ENCODE results near the gene PODNL1. TPM values are rescaled to one million over a fixed set of nuclear protein-coding genes. Genes with fewer than 3 reads are reported as not detected.
"Not testable (repeated sequence)": the region's sequence is repeated elsewhere in the genome, so short reads cannot be mapped to it uniquely, and the experiment has no call there.

PODNL1 gene
- total RNA-seq, 2 donors from 2014 or later, result 0.81 TPM; not detected in 1

DNA sequence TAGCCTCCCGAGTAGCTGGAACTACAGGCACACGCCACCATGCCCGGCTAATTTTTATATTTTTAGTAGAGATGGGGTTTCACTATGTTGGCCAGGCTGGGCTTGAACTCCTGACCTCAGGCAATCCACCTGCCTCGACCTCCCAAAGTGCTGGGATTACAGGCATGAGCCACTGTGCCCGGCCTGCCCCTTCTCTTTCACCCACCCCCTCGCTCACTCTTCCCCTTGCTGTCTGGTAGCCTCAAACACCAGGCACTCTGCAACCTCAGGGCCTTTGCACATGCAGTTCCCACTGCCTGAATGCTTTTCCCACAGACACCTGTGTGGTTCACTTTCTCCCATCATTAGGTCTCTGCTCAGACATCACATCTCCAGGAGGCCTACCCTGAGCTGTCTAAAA lies 16.1 kb downstream of the PODNL1 start:
- peaks cover 12 to 31% of the 10 kb centered on the region in 2 donors for H3K36me3 Mint-ChIP-seq (ENCODE audit: insufficient read depth in 2 of 2)

DNA sequence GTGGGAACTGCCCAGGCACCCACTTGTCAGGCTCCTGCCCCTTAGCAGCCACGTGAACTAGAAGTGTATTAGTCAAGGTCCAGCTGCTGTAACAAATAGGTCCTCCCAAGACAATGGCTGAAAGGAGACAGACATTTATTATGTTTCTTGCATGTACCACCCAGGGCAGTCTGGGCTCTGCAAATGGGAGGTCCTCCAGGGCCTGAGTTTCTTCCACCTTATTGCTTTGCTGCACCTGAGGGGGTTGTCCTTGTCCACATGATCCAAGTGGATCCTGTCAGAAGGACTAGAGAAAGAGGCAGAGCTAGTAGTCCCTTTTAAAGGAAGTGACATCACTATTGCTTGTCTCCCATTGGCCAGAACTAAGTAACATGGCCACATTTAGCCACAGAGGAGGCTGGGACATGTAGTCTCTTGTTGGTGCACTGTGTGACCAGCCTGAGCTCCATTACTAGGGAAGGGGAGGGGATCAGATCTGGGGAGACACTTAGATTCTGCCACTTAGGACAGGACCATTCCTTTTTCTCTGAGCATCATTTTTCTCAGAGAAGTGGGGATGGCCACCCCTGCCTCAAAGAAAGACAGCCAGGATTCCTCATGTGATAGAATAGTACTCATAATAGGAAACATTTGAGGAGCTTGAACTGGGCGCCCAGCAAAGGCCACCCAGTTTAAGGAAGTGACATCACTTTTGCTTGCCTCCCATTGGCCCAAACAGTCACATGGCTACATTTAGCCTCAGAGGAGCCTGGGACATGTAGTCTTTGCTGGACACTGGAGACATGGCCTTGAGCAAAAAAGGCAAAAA lies 17.1 kb downstream of the PODNL1 start:
- H3K27me3 Mint-ChIP-seq (ENCODE audit: low read depth), result no peaks in the 10 kb centered on the region
- H3K27ac Mint-ChIP-seq, result no peak overlapping the region
- peaks cover 0 to 3% of the 10 kb centered on the region in 2 donors for H3K9me3 Mint-ChIP-seq
- DNase-seq (peak; percentile 38 to 49), ATAC-seq (replicated peaks in 1 of 2) (peak; percentile 90 to 91)
- peaks cover 12 to 31% of the 10 kb centered on the region in 2 donors for H3K36me3 Mint-ChIP-seq (ENCODE audit: insufficient read depth in 2 of 2)
- no peak overlapping the region for H3K4me3 Mint-ChIP-seq
- peaks cover 4% of the 10 kb centered on the region for H3K4me1 Mint-ChIP-seq (ENCODE audit: low read depth)

More for the DNA sequence above, 16.1 kb downstream of the PODNL1 start:
- not testable (repeated sequence) for H3K27me3 Mint-ChIP-seq (ENCODE audit: low read depth); H3K9me3 Mint-ChIP-seq; H3K27ac Mint-ChIP-seq; DNase-seq; ATAC-seq (replicated peaks in 1 of 2); H3K4me3 Mint-ChIP-seq; H3K4me1 Mint-ChIP-seq (ENCODE audit: low read depth)

DNA sequence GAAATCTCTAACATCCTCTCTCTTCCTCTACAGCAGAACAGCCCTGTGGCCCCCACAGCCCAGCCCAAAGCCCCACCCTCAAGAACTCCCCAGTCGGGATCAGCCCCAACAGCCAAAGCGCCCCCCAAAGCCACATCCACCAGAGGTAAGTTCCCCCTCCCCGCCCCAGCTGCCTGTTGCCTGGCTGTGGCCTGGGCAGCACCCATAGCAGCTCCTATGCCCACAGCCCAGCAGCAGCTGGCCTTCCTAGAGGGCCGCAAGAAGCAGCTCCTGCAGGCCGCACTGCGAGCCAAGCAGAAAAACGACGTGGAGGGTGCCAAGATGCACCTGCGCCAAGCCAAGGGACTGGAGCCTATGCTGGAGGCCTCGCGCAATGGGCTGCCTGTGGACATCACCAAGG lies 17.7 kb downstream of the PODNL1 start:
- H3K36me3 Mint-ChIP-seq (ENCODE audit: insufficient read depth in 2 of 2), result peaks cover 10 to 31% of the 10 kb centered on the region in 2 donors
- H3K27me3 Mint-ChIP-seq (ENCODE audit: low read depth), result no peaks in the 10 kb centered on the region
- H3K27ac Mint-ChIP-seq, result no peak overlapping the region
- ATAC-seq (replicated peaks in 1 of 2) (no peak), DNase-seq (no peak)
- no peak overlapping the region for H3K4me3 Mint-ChIP-seq
- peaks cover 0 to 3% of the 10 kb centered on the region in 2 donors for H3K9me3 Mint-ChIP-seq
- H3K4me1 Mint-ChIP-seq (ENCODE audit: low read depth), result peaks cover 4% of the 10 kb centered on the region

DNA sequence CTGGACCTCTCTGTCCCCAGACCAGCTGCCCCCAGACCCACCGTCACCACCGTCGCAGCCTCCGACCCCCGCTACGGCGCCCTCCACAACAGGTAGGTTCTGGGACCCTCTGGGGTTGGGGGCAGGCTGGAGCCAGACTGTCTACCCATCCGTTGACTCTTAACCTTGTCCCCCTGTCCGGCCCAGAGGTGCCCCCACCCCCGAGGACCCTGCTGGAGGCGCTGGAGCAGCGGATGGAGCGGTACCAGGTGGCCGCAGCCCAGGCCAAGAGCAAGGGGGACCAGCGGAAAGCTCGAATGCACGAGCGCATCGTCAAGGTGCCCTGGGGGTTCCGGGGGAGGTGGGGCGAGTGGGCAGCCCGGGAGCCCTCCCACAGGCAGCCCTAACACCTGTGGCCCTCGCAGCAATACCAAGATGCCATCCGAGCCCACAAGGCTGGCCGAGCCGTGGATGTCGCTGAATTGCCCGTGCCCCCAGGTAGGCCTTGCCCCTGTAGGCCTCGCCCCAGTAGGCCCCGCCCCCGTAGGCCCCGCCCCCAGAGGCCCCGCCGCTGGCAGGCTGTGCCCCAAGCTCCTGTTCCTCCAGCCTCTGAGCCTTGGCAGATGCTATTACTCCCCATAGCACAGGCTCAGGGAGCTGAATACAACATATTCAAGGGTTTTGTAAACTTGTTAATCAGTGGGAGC lies 19.3 kb downstream of the PODNL1 start:
- Mint-ChIP-seq H3K4me1 (ENCODE audit: low read depth) (peaks cover 4% of the 10 kb centered on the region), H3K27ac (no peak overlapping the region)

DNA sequence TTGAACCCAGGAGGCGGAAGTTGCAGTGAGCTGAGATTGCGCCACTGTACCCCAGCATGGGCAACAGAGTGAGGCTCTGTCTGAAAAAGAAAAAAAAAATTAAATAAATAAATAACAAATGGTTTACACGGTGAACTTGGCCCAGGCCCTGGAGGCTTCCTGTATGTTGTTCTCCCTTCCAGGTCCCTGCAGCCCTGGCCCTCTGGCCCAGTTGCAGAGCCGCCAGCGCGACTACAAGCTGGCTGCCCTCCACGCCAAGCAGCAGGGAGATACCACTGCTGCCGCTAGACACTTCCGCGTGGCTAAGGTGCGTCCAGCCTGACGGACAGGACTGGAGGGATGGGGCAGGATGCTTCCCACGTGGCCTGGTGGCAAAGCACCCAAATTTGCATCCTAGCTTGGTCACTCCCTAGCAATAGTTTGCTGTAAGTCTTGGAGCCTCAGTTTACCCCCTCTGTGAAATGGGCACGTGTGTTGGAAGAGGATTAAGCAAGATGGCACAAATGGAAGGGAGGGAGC lies 20.3 kb downstream of the PODNL1 start:
- H3K27ac Mint-ChIP-seq, result no peak overlapping the region
- no peaks in the 10 kb centered on the region for H3K27me3 Mint-ChIP-seq (ENCODE audit: low read depth)
- H3K36me3 Mint-ChIP-seq (ENCODE audit: insufficient read depth in 2 of 2), result peaks cover 9 to 25% of the 10 kb centered on the region in 2 donors
- peaks cover 0 to 3% of the 10 kb centered on the region in 2 donors for H3K9me3 Mint-ChIP-seq
- ATAC-seq (replicated peaks in 1 of 2) (no peak), DNase-seq (no peak)
- H3K4me1 Mint-ChIP-seq (ENCODE audit: low read depth), result peaks cover 4% of the 10 kb centered on the region
- no peak overlapping the region for H3K4me3 Mint-ChIP-seq

More for the DNA sequence above, 19.3 kb downstream of the PODNL1 start:
- ATAC-seq (replicated peaks in 1 of 2) (no peak), DNase-seq (no peak)
- H3K36me3 Mint-ChIP-seq (ENCODE audit: insufficient read depth in 2 of 2), result peaks cover 10 to 29% of the 10 kb centered on the region in 2 donors
- no peak overlapping the region for H3K4me3 Mint-ChIP-seq
- H3K27me3 Mint-ChIP-seq (ENCODE audit: low read depth), result no peaks in the 10 kb centered on the region
- H3K9me3 Mint-ChIP-seq, result peaks cover 0 to 3% of the 10 kb centered on the region in 2 donors

DNA sequence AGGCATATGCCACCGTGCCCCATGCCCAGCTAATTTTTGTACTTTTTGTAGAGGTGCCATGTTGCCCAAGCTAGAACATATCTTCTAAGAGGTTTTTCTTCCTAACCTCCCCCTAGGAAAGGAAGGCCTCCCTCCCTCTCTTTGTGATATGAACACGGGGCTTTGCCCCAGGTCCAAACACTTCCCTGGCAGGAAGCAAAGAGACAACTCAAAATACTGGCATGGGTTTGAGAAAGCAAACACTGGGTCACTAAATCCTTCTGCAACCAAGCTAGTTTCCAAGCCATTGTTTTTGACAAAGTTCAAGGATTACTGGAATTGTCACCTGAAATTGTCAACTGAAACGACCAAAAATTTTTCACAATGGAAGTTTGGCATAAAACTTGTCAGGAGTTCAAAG lies 23.4 kb downstream of the PODNL1 start:
- H3K27ac Mint-ChIP-seq, result no peak overlapping the region
- H3K4me1 Mint-ChIP-seq (ENCODE audit: low read depth), result no peaks in the 10 kb centered on the region
- no peak for ATAC-seq (replicated peaks in 1 of 2)
- no peak overlapping the region for H3K4me3 Mint-ChIP-seq
- no peak for DNase-seq
- H3K27me3 Mint-ChIP-seq (ENCODE audit: low read depth), result no peaks in the 10 kb centered on the region
- no peaks in the 10 kb centered on the region for H3K9me3 Mint-ChIP-seq
- H3K36me3 Mint-ChIP-seq (ENCODE audit: insufficient read depth in 2 of 2), result peaks cover 2 to 6% of the 10 kb centered on the region in 2 donors

DNA sequence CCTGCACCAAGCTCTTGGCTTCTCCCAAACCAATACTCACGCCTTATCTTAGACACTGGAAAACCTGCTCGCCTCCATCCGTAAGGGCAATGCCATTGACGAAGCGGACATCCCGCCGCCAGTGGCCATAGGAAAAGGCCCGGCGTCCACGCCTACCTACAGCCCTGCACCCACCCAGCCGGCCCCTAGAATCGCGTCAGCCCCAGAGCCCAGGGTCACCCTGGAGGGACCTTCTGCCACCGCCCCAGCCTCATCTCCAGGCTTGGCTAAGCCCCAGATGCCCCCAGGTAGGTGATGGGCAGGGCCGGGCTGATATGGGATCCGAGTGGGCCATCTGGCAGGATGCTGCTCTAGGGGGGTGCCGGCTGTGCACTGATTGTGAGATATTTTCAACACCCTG lies 24.9 kb downstream of the PODNL1 start:
- H3K36me3 Mint-ChIP-seq (ENCODE audit: insufficient read depth in 2 of 2), result peaks cover 2 to 6% of the 10 kb centered on the region in 2 donors

DNA sequence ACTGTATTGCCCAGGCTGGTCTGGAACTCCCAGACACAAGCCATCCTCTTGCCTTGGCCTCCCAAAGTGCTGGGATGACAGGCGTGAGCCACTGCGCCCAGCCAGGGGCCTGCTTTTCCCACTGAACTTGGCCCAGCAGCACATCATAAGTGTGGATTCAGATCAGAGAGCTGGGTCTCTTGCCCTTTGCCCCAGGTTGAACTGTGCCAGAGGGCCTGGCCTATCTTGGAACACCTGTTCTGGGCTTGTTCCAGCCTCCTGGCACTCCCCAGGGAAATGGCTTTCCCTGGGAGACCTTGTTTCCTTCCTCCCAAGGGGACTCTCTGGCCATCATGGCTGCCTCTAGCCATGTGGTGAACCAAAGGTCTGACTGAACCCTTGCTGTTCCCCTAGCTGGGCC lies 28.8 kb downstream of the PODNL1 start:
- no peak for ATAC-seq (replicated peaks in 1 of 2)
- Mint-ChIP-seq H3K27ac (no peak overlapping the region), H3K4me3 (no peak overlapping the region)

More for the DNA sequence above, 24.9 kb downstream of the PODNL1 start:
- ATAC-seq (replicated peaks in 1 of 2) (no peak), DNase-seq (no peak)
- Mint-ChIP-seq H3K27ac (no peak overlapping the region), H3K4me3 (no peak overlapping the region), H3K9me3 (no peaks in the 10 kb centered on the region), H3K4me1 (ENCODE audit: low read depth) (no peaks in the 10 kb centered on the region), H3K27me3 (ENCODE audit: low read depth) (no peaks in the 10 kb centered on the region)

DNA sequence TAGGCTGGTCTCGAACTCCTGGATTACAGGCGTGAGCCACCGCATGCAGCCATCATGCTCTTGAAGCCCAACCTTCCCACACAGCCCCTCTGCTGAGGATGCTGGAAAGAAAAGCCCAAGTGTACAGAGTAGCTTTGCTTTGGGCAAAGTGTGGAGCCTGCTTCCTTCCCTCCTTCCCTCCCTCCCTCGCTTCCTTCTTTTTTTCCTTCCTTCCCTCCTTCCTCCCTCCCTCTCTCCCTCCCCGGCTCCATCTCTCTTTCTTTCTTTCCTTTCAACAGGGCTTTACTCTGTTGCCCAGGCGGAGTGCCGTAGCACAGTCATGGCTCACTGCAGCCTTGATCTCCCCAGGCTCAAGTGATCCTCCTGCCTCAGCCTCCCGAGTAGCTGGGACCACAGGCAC lies 29.5 kb downstream of the PODNL1 start:
- DNase-seq (no peak), ATAC-seq (replicated peaks in 1 of 2) (no peak)
- Mint-ChIP-seq H3K27me3 (ENCODE audit: low read depth) (no peaks in the 10 kb centered on the region), H3K9me3 (no peaks in the 10 kb centered on the region), H3K4me3 (no peak overlapping the region), H3K4me1 (ENCODE audit: low read depth) (peaks cover 31% of the 10 kb centered on the region), H3K36me3 (ENCODE audit: insufficient read depth in 2 of 2) (peaks cover 2 to 4% of the 10 kb centered on the region in 2 donors), H3K27ac (no peak overlapping the region)

More for the DNA sequence above, 28.8 kb downstream of the PODNL1 start:
- no peaks in the 10 kb centered on the region for H3K27me3 Mint-ChIP-seq (ENCODE audit: low read depth)
- H3K36me3 Mint-ChIP-seq (ENCODE audit: insufficient read depth in 2 of 2), result peaks cover 2 to 4% of the 10 kb centered on the region in 2 donors
- peaks cover 27% of the 10 kb centered on the region for H3K4me1 Mint-ChIP-seq (ENCODE audit: low read depth)
- no peaks in the 10 kb centered on the region for H3K9me3 Mint-ChIP-seq
- no peak for DNase-seq

DNA sequence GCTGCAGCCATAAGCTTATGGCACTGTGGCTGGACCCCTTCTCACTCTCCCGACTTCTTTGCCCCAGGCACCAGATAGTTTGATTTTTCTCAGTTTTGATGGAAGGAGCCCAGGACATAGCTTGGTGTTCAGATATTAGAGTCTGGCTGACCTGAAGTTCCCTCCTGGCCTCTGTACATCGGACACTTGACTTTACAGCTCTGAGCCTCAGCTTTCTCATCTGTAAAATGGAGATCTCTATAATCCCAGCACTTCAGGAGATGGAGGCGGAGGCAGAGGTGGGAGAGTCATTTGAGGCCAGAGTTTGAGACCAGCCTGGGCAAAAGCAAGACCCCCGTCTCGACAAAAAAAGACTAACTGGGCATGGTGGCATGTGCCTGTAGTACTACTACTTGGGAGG lies 31.3 kb downstream of the PODNL1 start:
- ATAC-seq (replicated peaks in 1 of 2) (no peak), DNase-seq (no peak)
- Mint-ChIP-seq H3K9me3 (no peaks in the 10 kb centered on the region), H3K27me3 (ENCODE audit: low read depth) (no peaks in the 10 kb centered on the region), H3K36me3 (ENCODE audit: insufficient read depth in 2 of 2) (peaks cover 2% of the 10 kb centered on the region in 2 donors), H3K27ac (peak overlapping the region; percentile 80), H3K4me3 (peak overlapping the region; percentile 90 to 93), H3K4me1 (ENCODE audit: low read depth) (peaks cover 31% of the 10 kb centered on the region)

DNA sequence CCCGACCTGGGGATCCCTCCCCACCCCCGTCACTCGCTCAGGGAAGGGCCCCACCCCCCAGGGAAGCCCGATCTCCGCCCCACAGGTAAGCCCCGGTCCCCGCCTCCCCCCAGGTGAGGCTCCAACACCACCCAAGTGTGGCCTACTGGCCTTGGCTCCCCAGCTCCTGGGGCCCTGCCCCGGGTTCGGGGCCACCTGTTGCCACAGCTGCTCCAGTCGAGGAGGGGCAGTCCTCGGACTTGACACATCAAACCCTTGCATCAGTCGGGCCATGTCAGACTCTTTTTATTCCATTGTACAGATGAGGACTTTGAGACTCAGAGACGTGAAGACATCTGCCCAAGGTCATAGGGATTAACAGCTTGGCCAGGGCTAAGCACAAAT lies 31.7 kb downstream of the PODNL1 start:
- no peak for DNase-seq
- Mint-ChIP-seq H3K4me3 (peak overlapping the region; percentile 90 to 93), H3K27me3 (ENCODE audit: low read depth) (no peaks in the 10 kb centered on the region), H3K9me3 (no peaks in the 10 kb centered on the region), H3K27ac (peak overlapping the region; percentile 80), H3K36me3 (ENCODE audit: insufficient read depth in 2 of 2) (peaks cover 0 to 2% of the 10 kb centered on the region in 2 donors), H3K4me1 (ENCODE audit: low read depth) (peaks cover 31% of the 10 kb centered on the region)
- peak; percentile 20 to 21 for ATAC-seq (replicated peaks in 1 of 2)

DNA sequence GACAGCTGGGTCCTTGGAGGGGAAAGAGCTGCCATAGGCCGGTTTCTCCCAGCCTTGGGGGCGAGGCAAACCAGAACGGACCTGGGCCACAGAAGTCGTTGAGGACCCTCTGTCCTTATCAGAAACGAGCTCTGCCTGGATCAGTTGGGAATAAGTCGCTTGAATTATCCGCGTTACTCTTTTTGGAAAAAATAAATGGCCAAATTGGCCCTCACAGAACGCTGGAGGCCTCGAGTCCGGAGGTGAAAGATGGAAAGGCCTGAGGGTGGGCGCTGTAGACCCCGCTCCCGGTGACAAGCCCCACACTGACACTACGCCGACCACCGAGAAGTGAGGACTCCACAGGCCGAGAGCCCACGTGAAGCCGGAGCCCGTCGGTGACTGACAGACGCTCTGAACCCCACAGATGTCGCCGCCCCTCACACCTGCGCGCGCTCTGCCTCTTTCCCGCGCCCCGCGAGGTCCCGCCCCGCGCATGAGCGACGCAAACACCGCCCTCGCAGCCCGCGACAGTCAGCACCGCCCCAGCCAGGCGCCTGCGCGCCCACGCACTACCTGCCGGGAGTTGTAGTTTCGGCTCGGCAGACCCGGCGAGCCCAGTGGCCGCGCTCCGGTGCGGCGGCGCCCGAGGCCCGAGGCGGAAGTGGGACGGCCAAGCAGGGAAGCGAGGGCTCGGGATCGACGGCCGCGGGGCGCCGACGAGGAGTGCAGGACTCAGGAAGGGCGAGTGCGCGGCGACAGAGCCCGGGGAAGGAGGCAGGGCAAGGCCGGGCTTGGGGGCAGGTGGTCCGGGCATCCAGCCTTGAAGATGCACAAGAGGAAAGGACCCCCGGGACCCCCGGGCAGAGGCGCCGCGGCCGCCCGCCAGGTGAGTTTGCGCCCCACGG lies 32.3 kb downstream of the PODNL1 start, which contains the start of the genes BRME1 and CC2D1A:
BRME1 (minus strand) TSS at position 484 of the 887 bp plus-strand sequence. CDS start 1,225 bp downstream, outside the sequence.
CC2D1A (plus strand) TSS at position 568 of the 887 bp plus-strand sequence; CDS start at position 809, 241 bp downstream.
- H3K9me3 Mint-ChIP-seq, result no peaks in the 10 kb centered on the region
- peaks cover 31% of the 10 kb centered on the region for H3K4me1 Mint-ChIP-seq (ENCODE audit: low read depth)
- H3K36me3 Mint-ChIP-seq (ENCODE audit: insufficient read depth in 2 of 2), result peaks cover 0 to 2% of the 10 kb centered on the region in 2 donors
- H3K27me3 Mint-ChIP-seq (ENCODE audit: low read depth), result no peaks in the 10 kb centered on the region
- H3K4me3 Mint-ChIP-seq, result peak within 1 kb of the TSS; percentile 90 to 93
- H3K27ac Mint-ChIP-seq, result peak within 1 kb of the TSS; percentile 80
- ATAC-seq (replicated peaks in 1 of 2) (peak; percentile 99), DNase-seq (peak; percentile 97)
